Neural crest cell (in vitro differentiated cells): ENCODE results near the gene WT1. TPM values are rescaled to one million over a fixed set of nuclear protein-coding genes. Genes with fewer than 3 reads are reported as not detected.

Experiments used
- DNase-seq: peaks from one replicate; pipeline ENCODE4 v3.0.0; 2021; ENCODE audit warnings: low read depth, mixed read lengths, low spot score
- H3K27ac Mint-ChIP-seq: one replicate; pipeline ENCODE4 v1.8.0; 2021; ENCODE audit warnings: mild to moderate bottlenecking, mixed read lengths; ENCODE audit not compliant: unreplicated experiment
- H3K27me3 Mint-ChIP-seq: 2 replicates; pipeline ENCODE4 v1.8.0; 2021; ENCODE audit warnings: low read depth, mild to moderate bottlenecking, mixed read lengths
- H3K36me3 Mint-ChIP-seq: 2 replicates; pipeline ENCODE4 v1.8.0; 2021; ENCODE audit warnings: low read depth, mild to moderate bottlenecking, mixed read lengths
- H3K4me1 Mint-ChIP-seq: 2 replicates; pipeline ENCODE4 v1.8.0; 2021; ENCODE audit warnings: mixed read lengths
- H3K4me3 Mint-ChIP-seq: one replicate; pipeline ENCODE4 v1.8.0; 2021; ENCODE audit warnings: mild to moderate bottlenecking, mixed read lengths
- H3K9me3 Mint-ChIP-seq: 2 replicates; pipeline ENCODE4 v1.8.0; 2021; ENCODE audit warnings: mixed read lengths
- CTCF ChIP-seq: fragments of 200-600 bp; sonication (generic); conservative IDR thresholded peaks from 2 replicates; pipeline ENCODE4 v1.5.0; 2021; ENCODE audit warnings: antibody characterized with exemption, mild to moderate bottlenecking
- total RNA-seq: library from RNA; stranded (reverse); gene quantifications from 2 replicates; pipeline ENCODE4 v1.2.1, GENCODE V29; 2021

The WT1 gene
- total RNA-seq, 1 donor from 2014 or later, result not detected

DNA sequence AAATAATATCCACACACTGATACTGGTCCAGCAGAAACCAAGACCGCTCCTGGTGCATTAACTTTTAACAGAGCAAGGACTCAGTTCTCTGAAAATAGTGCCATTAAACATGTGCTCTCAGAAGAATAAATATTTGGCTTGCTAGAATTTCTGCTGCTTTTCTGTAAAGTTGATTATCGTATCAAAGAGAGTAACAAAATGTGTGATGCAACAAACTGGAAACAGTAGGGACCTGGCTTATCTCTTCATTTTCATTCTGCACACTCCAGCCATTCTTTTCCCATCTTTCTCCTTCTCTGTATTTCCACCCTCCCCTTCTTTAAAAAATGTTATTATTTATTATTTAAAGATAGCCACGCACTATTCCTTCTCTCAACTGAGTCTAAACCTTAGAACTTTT is 43.9 kb downstream of the WT1 start:
- Mint-ChIP-seq H3K4me3 (no peak overlapping the region), H3K36me3 (no peaks in the 10 kb centered on the region), H3K4me1 (no peaks in the 10 kb centered on the region), H3K9me3 (no peaks in the 10 kb centered on the region), H3K27ac (no peak overlapping the region), H3K27me3 (peaks cover 45% of the 10 kb centered on the region)
- TF ChIP-seq CTCF, result no peak
- DNase-seq, result no peak

DNA sequence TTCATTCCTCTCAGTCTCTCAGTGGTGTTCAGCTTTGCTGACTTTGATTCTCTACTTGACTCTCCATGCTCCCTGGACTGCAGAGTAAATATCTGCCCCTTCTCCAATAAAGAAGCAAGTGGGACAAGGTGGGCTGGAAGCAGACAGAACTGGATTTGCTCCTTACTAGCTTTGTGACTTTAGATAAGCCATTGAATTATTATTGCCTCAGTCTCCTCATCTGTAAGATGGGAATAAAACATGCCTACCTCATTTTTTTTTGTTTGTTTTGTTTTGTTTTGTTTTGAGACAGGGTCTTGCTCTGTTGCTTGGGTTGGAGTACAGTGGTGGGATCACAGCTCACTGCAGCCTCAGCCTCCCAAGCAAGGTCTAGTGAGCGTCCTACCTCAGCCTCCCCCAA is 44.6 kb downstream of the WT1 start:
- no peak for DNase-seq
- Mint-ChIP-seq H3K27ac (no peak overlapping the region), H3K4me3 (no peak overlapping the region), H3K4me1 (no peaks in the 10 kb centered on the region), H3K36me3 (no peaks in the 10 kb centered on the region), H3K9me3 (no peaks in the 10 kb centered on the region), H3K27me3 (peaks cover 52% of the 10 kb centered on the region)
- TF ChIP-seq CTCF, result no peak

GRCh38 chr11:32388871-32389770 is 46.2 kb downstream of the WT1 start:
- H3K4me3 Mint-ChIP-seq, result no peak overlapping the region
- no peaks in the 10 kb centered on the region for H3K4me1 Mint-ChIP-seq
- no peak for TF ChIP-seq CTCF
- DNase-seq, result no peak
- H3K9me3 Mint-ChIP-seq, result no peaks in the 10 kb centered on the region
- no peak overlapping the region for H3K27ac Mint-ChIP-seq
- peaks cover 53% of the 10 kb centered on the region for H3K27me3 Mint-ChIP-seq
- H3K36me3 Mint-ChIP-seq, result no peaks in the 10 kb centered on the region

DNA sequence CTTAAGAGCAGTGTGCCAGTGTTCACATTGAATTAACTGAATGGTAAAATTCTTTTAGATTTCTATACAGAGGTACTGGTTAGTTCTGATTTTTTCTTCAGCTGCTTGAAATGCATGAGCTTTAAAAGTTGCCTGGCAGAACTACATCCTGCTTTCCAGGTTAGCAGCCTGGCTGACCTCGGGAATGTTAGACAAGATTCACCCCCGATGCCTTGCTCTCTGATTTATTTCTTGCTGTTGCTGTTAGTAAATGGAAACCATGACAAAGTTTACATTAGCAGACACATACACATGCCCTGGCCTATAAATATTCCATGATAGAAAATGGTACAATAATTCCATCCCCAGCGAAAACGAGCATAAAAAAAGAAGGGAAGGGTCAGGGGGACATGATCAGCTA is 47.0 kb downstream of the WT1 start:
- no peak for DNase-seq
- no peaks in the 10 kb centered on the region for H3K4me1 Mint-ChIP-seq
- no peaks in the 10 kb centered on the region for H3K36me3 Mint-ChIP-seq
- H3K27me3 Mint-ChIP-seq, result peaks cover 56% of the 10 kb centered on the region
- no peaks in the 10 kb centered on the region for H3K9me3 Mint-ChIP-seq
- no peak for TF ChIP-seq CTCF
- H3K4me3 Mint-ChIP-seq, result no peak overlapping the region
- H3K27ac Mint-ChIP-seq, result no peak overlapping the region

- no peaks in the 10 kb centered on the region for H3K9me3 Mint-ChIP-seq
- H3K27me3 Mint-ChIP-seq, result peaks cover 60% of the 10 kb centered on the region
Measured at GRCh38 chr11:32387411-32387810, 47.9 kb downstream of the WT1 start.

More at GRCh38 chr11:32387411-32387810, 47.9 kb downstream of the WT1 start:
- DNase-seq, result no peak
- Mint-ChIP-seq H3K4me1 (no peaks in the 10 kb centered on the region), H3K36me3 (no peaks in the 10 kb centered on the region), H3K4me3 (no peak overlapping the region), H3K27ac (no peak overlapping the region)
- no peak for TF ChIP-seq CTCF
